Measurements from ENCODE around the gene CARD14.
"Not testable (repeated sequence)": the region's sequence is repeated elsewhere in the genome, so short reads cannot be mapped to it uniquely, and the experiment has no call there.

CARD14 gene

DNA sequence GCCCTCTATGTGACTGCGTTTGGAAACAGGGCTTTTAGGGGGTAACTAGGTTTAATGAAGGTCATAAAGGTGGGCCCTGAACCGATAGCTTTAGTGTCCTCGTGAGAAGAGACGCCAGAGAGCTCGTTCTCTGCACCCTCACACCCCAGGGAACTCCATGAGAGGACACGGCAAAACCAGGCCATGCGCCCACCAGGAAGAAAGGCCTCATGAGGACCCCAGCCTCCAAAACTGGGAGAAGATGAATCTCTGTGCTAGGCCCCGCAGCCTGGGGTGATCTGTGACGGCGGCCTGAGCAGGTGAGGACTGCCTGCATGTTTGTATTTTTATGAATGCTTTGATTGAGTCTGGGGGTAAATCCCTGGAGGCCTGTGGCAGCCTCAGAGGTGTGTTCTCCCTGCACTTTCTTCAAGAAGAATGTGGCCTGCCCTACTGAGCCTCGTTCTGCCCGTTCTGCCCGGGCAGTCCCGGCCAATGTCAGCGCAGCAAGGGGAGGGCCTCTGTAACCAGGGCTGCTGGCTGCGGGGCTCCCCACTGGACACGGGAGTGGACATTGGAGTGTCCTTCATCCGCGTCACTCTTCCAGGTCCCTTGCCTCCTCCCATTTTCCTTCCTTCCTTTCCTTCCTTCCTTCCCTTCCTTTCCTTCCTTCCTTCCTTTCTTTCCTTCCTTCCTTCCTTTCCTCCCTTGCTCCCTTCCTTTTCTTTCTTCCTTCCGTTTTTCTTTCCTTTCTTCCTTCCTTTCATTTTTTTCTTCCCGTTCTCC, 84.0 kb downstream of the CARD14 start:
- no peak for DNase-seq (ENCODE audit: low spot score)

DNA sequence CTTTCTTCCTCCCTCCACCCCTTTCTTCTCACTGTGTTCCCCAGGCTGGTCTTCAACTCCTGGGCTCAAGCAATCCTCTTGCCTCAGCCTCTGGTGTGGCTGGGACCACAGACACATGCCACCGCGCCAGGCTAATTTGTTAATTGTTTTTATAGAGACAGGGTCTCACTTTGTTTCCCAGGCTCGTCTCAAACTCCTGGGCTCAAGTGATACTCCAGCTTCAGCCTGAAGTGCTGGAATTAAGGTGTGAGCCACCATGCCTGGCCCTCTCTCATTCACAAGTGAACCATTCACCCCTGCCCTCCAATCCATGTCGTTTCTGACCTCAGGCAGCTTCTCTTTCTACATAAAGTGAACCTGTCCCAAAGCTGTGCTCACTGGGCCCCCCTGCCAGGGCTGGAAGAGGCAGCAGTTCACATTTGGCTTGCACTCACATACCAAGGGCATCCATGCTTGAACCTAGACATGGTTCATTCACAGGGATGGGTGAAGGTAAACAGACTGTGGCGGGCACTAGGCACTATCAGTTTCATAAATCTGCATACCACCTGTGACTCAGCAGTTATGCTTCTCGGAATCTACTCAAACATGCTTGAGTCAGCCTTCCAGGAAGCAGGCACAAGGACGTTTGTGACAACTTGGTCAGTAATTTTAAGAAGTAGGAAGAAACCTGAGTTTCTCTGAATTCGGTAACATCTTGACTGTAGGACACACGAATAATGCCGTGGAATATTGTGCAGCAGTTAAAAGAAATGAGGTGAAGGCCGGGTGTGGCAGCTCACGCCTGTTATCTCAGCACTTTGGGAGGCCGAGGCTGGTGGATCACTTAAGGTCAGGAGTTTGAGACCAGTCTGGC, 84.8 kb downstream of the CARD14 start:
- DNase-seq (ENCODE audit: low spot score) = peak; percentile 48

DNA sequence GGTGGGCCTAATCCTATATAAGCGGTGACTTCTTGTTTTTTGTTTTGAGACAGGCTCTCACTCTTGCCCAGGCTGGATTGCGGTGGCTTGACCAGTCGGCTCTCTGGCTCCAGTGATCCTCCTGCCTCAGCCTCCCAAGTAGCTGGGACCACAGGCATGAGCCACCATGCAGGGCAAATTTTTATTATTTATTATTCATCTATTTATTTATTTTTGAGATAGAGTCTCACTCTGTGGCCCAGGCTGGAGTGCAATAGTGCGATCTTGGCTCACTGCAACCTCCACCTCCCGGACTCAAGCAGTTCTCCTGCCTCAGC, 86.2 kb downstream of the CARD14 start:
- no peak for DNase-seq (ENCODE audit: low spot score)

DNA sequence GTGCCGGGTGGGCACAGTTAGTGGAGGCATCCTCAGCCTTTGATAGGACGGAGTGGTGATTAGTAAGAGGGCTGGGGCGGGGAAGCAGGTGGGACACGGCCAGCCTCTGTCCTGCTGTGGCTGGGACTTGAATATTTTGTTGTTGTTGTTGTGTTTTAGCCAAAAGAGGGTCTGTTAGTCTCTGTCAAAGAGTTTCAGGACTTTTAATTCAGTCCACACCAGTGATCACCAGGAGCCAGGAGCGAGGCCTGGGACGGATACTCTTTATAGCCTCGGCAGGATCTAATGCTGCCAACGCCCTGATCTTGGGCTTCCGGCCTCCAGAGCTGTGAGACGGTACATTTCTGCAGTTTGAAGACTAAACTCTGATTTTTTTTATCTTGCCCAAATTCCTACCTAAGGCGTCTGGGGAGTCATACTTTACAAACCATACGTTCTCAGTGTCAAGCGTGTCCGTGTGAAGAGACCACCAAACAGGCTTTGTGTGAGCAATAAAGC, 87.9 kb downstream of the CARD14 start:
- no peak for DNase-seq (ENCODE audit: low spot score)

DNA sequence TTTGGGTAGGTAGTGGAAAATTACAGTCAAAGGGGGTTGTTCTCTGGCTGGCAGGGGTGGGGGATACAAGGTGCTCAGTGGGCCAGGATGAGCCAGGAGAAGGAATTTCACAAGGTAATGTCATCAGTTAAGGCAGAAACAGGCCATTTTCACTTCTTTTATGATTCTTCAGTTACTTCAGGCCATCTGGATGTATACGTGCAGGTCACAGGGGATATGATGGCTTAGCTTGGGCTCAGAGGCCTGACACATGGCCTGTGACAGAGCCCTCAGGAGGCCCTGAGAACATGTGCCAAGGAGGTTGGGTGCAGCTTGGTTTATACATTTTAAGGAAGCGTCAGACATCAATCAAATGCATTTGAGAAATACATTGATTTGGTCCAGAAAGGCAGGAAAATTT, 88.5 kb downstream of the CARD14 start:
- not testable (repeated sequence) for DNase-seq (ENCODE audit: low spot score)

Data from HuH-7.5 (cell line).